AG04450 (cell line): ENCODE results near the gene ABCA2. TPM values are rescaled to one million over a fixed set of nuclear protein-coding genes. Genes with fewer than 3 reads are reported as not detected.

ENCODE experiments used
- CTCF ChIA-PET: fragments of 300-600, 350-600 bp; formaldehyde crosslinking; extraction: SDS; loops from one replicate; lab custom pipeline; 2022; ENCODE audit warnings: antibody characterized with exemption, inconsistent platforms; lab: Charles Lee
- POLR2A ChIA-PET: fragments of 350-600 bp; formaldehyde crosslinking; extraction: SDS; loops from one replicate; lab custom pipeline; 2021; ENCODE audit warnings: antibody characterized with exemption, inconsistent platforms; lab: Yijun Ruan, JAX
- DNase-seq: peaks from one replicate; pipeline ENCODE4 v3.0.0-alpha.2; 2011; ENCODE audit warnings: low read depth, low spot score
- H3K27ac ChIP-seq: one replicate; pipeline ENCODE4 v1.5.1; 2012; ENCODE audit warnings: low read depth, low read length, control low read depth
- H3K27me3 ChIP-seq: one replicate; pipeline ENCODE4 v1.6.0; 2012; ENCODE audit warnings: low read length; ENCODE audit not compliant: control insufficient read depth, insufficient read depth
- H3K4me3 ChIP-seq: 2 replicates; pipeline ENCODE4 v1.5.1; 2011; ENCODE audit warnings: mild to moderate bottlenecking, low read depth, low read length, control low read depth
- H3K9me3 ChIP-seq: 2 replicates; pipeline ENCODE4 v1.5.1; 2012; ENCODE audit warnings: low read length; ENCODE audit not compliant: control insufficient read depth, insufficient read depth
- CTCF ChIP-seq: IDR thresholded peaks from 2 replicates; pipeline ENCODE4 v1.5.1; 2011; ENCODE audit warnings: low read depth, low read length, control low read depth, inconsistent platforms
- polyA plus RNA-seq: library from polyadenylated mRNA; depleted of rRNA; stranded (reverse); fragments of >200 nt; gene quantifications from 2 replicates; pipeline ENCODE4 v1.2.3, GENCODE V29; 2011

Gene ABCA2
- polyA plus RNA-seq, 1 experiment = 4.7 TPM

- ChIA-PET POLR2A (no interaction called here), CTCF (no interaction called here)
- Histone ChIP-seq H3K27ac (no peak overlapping the region), H3K9me3 (no peaks in the 10 kb centered on the region; the same call in 1 of the 2 replicates), H3K27me3 (no peaks in the 10 kb centered on the region), H3K4me3 (no peak overlapping the region)
- no peak for TF ChIP-seq CTCF
- no peak for DNase-seq
These were observed 13.1 kb upstream of the ABCA2 start for GRCh38 chr9:137041124-137041523.

GRCh38 chr9:137040568-137040967 lies 12.5 kb upstream of the ABCA2 start:
- H3K9me3 ChIP-seq = no peaks in the 10 kb centered on the region; the same call in 1 of the 2 replicates
- ChIA-PET POLR2A (no interaction called here), CTCF (no interaction called here)
- DNase-seq = no peak
- H3K4me3 ChIP-seq = no peak overlapping the region
- H3K27me3 ChIP-seq = no peaks in the 10 kb centered on the region
- no peak overlapping the region for H3K27ac ChIP-seq
- TF ChIP-seq CTCF = no peak

- ChIA-PET CTCF (interaction anchor here (1.0 to 1.3 kb wide), 2 partner anchors 10 to 24 kb away, joined by 3 to 8 read pairs; no protein-coding TSS in a partner anchor), POLR2A (no interaction called here)
- Histone ChIP-seq H3K9me3 (no peaks in the 10 kb centered on the region; the same call in 1 of the 2 replicates), H3K4me3 (no peak overlapping the region), H3K27me3 (no peaks in the 10 kb centered on the region), H3K27ac (no peak overlapping the region)
- no peak for TF ChIP-seq CTCF
- no peak for DNase-seq
These were observed 11.8 kb upstream of the ABCA2 start for GRCh38 chr9:137039611-137040366.

- DNase-seq = no peak
- POLR2A ChIA-PET = no interaction called here
- CTCF ChIA-PET = interaction anchor here (1.3 kb wide), 1 partner anchor 25 kb away, joined by 3 read pairs; no protein-coding TSS in a partner anchor
These were observed 10.9 kb upstream of the ABCA2 start for GRCh38 chr9:137038916-137039315.

More at GRCh38 chr9:137038916-137039315, 10.9 kb upstream of the ABCA2 start:
- H3K27ac ChIP-seq = no peak overlapping the region
- no peak for TF ChIP-seq CTCF
- H3K4me3 ChIP-seq = no peak overlapping the region
- H3K9me3 ChIP-seq = no peaks in the 10 kb centered on the region; the same call in 1 of the 2 replicates
- no peaks in the 10 kb centered on the region for H3K27me3 ChIP-seq
